NCI-H524 (cell line): ENCODE results near the gene EFCAB6.
A peak's percentile ranks its signal among the peaks of the same experiment; 100 is the strongest.

ENCODE experiments used
- DNase-seq, 2 experiments: peaks; one replicate each; lab custom pipeline; 2025; lab: John Stamatoyannopoulos, UW

Gene EFCAB6

DNA sequence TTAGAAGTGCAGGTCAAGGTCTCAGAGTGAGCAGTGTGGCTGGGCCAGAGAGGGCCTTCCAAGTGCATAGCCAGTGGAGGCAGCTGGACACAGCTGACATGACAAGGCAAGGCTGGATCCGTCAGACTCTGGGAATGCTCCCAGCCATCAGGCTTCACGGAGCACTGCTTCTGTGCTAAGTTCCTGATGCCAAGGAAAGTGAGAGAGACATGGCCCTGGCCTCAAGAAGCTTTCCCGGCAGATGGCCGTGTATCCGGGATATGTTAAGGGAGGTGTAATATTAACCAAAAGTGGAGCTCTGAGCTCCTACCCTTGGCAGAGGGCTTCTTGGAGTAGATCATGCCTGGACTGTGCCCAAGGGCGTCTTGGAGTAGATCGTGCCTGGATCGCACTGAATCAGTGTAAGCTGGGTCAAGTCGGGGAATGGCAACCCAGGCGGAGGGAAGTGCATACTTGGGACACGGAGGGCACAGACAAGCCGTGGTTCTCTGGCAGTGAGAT lies 7.4 kb upstream of the EFCAB6 start:
- no peak for DNase-seq

DNA sequence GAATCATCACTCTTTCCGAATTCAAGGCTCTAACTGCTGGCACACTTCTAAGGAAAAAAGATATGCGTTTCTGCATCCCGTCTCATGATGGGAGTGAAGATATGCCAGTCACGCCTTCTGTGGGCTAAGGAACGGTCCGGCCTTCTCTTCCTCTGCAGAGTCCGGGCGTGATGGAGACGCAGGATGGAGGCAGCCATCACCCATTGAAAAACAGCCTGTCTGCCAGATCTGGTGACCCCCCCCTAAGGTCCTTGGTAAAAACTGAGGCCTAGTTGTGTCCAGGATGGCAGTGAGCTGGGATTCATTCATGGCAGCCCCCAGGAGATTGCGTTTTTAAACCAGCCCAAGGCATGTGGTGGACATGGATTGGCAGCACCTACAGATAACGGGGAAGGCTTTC lies 6.9 kb upstream of the EFCAB6 start:
- DNase-seq, result no peak

DNA sequence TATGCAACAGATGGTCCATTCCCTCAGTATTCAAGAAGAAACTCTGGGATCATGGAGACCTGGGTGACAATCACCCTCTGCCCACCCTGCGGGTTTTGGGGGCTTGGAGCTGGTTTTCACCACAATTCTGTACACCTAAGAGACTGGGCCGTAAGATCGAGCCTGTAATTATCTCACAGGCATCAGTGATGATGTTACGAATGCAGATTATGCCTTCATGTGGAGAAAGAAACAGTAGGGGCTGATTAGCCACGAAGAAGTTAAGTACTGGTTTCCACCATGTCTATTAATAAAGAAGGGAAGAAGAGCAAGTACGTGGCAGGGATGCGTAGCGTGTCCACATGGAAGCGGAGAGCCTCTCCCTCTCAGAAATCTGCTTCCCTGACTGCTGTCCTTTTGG lies 5.3 kb upstream of the EFCAB6 start:
- DNase-seq, result no peak

DNA sequence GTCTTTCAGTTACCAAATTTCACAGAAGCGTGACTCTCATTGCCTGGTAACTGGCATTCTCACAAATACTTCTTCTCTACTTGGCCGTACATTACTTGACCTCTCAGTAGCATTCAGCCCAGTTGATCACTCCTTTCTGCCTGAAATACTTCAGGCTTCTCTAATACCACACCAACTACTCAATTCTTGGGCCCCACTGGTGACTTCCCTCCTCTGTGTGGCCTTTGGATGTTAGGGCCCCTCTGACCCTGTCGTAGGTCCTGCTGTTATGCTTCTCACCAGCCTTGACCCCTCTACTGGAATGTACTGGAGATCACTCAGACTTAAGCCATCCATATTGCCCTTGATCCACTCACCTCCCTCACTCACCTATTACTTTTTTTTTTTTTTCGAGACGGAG lies 2.2 kb upstream of the EFCAB6 start:
- no peak for DNase-seq

DNA sequence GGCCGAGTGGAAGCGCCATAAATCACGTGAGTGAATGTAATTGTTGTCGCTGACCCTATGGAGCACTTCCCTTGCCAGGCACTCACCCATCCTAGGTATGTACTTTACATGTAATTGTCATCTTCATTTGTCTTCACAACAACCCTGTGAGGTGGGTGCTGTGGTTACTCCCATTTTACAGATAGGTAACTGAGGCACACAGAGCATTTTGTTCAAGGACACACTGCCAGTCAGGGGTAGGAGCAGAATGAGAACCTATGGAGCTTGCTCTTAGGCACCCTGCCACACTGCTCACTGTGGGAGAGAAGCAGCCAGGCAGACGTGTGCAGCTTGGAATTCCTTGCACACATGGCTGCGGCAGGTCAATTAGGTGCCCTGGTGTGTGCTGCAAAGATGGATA lies 785 bp upstream of the EFCAB6 start:
- DNase-seq, result no peak

DNA sequence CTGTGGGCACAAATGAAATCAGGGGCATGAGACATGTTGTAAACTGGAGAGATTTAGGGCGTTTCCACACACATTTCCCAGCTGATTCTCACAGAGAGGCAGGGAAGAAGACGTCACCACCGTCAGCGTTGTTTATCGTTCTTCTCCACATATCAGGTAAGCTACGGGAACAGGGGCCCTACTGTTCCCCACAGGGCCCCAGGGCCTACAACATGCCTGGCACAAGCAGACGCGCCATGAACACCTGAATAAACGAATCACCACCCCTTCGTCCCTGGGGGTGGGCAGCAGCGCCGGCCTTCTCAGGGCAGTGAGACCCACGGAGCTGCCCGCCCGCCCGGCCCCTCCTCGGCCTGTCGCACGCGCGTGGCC lies 342 bp downstream of the EFCAB6 start:
- DNase-seq, result no peak

DNA sequence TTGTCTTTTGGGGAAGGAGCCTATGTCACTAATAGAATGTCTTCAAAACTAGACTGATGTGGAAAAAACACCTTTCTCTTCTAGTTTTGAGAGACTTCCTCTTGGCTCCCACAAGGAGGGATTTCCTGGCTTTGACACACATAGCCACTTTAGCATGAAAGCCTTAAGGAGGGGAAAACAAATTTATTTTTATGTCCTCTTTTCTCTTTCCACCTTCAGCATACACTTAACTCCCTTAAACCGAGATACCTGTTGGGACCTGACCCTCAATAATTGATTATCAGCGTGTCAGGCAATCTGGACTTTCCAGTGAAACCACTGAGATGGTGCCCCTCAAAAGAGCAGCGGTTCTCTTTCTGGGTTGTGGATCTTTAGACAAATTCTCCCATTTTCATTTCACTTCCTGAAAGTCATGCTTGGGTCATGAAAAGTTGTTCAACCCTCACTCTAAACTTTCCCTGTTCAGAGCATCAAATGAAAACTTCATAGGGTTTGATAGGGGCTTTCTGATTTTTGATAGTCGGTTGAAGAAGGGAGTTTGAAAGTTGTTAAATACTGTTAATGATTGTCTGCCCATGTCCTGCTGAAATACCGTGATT lies 9.1 kb downstream of the EFCAB6 start:
- DNase-seq, result no peak

DNA sequence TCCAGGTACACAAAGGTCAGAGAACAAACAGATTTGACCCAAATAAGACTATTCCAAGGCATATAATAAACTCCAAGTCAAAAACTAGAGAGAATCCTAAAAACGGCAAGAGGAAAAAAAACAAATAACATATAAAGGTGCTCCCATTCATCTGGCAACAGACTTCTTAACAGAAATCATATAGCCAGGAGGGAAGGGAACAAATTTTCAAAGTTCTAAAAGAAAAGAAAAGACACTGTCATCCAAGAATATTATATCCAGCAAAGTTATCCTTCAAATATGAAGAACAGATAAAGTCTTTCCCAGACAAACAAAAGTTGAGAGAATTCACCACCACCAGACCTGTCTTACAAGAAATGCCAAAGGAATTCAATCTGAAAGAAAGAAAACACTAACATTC lies 11.1 kb downstream of the EFCAB6 start:
- no peak for DNase-seq

DNA sequence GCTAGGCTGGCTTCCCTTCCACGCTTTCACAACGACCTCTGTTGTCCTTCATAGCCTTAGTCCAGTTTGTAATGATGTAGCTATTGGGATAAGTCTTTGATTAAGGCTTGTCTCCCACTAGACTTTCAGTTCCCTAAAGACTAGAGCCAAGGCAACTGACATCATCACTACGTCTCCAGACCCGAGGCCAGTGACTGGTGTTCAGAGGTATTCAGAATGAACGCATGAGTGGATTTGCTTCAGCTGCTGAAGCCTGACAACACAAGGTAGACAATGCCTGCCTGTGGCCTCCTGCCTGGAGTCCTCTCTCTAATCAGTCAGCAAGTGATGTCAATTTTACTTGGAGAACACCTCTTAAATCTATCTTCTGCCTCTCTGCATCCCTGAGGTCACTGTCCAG lies 13.6 kb downstream of the EFCAB6 start:
- DNase-seq, result no peak

DNA sequence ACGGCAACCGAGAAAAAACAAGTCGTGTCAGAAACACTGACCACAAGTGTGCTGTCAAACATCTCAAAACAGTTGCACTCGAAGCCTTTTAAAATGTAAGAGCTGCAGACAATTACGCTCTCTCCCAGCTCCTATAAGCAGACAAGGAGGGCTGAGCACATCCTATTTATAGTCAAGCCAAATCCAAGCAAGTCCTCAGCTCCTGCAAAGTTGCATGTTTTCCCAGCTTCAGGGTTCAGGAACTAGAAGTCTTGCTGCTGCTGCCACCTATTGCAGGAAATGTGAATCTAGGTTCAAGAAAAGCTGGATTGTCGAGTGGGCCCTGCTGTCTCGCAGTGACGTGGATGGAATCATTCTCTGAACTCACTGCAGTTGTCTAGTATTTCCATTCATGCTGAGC lies 15.5 kb downstream of the EFCAB6 start:
- peak; percentile 17 to 73 for DNase-seq

DNA sequence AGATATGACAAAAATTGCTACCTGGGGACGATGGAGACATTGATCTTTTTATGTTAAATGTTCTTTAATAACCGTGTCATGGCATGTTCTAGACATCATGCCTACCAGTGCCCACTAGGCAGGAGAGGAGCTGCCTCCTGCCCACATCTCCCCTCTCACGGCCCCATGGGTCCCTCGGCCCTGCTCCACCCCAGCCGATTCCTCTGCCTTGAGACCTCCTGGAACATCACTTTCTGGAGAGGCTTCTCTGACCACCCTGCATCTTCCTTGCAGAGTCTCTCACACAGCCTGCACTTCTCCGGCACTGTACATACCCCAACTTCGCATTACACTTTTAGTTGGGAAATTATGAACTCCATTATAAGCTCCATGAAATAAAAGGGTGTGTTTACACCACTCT lies 16.8 kb downstream of the EFCAB6 start:
- DNase-seq, result no peak

DNA sequence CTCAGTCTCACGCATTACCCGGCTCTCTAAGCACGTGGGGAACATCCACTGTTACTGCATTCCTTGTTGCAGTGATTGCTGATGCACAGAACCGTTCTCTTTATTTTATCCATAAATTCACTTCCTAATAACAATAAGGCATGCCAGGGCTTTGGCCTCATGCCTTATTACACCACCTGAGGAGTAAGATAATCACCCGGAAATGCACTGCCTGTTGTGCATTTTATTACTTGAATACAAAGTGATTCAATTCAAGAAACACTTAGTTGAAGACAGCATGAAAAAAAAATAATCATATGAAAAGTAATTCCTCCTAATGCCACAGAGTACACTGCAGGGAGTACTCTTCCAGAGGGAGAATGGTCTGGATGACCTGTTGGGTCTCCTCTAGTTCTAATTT lies 19.2 kb downstream of the EFCAB6 start:
- no peak for DNase-seq

DNA sequence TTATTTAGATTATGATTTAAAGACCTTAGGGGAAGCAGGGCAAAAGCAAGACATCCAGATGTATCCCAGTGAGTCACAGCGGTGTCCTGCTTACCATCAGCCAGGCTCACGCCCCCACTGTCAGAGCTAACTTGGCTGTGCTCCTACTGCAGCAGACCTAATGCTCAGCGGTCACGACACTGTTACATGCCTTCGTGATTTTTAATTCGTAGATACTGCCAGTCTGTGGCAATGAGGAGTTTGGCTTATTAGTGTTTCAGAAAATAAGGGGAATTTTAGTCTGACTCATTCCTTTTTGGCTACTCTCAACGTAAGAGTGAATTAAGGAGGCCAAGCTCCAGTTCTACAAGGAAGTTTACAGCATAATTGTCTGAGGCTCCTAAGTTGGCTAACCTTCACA lies 22.7 kb downstream of the EFCAB6 start:
- no peak for DNase-seq

DNA sequence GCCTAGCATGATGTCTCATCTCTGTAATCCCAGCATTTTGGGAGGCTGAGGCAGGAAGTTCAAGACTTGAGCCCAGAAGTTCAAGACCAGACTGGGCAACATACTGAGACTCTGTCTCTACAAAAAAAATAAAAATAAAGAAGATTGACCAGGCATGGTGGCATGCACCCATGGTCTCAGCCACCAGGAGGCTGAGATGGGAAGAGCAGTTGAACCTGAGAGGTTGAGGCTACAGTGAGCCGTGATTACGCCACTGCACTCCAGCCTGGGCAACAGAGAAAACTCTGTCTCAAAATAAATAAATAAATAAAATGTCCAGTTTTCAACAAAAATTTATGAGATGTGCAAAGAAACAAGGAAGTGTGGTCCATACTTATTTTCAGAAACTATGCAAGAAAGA lies 28.3 kb downstream of the EFCAB6 start:
- no peak for DNase-seq

DNA sequence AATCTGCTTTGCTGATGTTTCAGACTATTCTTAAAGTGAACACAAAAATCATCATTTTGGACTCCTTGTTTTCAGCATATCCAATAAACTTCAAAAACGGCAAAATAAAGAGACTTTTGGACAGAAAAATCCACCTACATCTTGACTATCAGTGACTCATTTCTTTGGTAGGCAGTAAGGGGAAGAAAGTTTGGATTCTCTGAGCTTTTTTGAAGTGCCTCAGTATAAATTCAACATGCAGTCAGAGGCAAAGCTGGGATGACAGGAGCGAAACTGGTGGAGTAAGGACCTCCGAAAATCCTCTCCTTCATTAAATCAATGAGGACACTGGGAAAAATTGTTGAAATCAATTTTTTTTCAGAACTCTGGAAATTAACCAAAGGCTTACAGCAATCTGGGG lies 29.7 kb downstream of the EFCAB6 start:
- no peak for DNase-seq

DNA sequence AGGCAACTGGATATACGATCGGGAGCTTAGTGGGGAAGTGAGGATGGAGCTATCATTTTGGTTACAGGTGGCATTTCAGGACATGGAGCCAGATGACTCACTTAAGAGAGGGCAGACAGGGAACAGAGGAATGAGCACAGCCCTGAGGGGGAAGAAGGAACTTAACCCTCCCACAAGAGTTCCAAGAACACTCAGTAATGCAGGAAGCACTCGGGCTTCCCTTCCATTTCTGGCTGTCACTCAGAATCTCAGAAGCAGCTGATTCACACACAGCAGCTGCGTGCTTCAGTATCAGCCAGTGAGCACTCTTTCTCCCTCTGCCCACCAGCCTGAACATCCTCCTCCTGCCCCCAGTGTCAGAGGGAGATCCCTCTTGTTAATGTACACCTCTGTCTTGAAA lies 34.8 kb downstream of the EFCAB6 start:
- no peak for DNase-seq

DNA sequence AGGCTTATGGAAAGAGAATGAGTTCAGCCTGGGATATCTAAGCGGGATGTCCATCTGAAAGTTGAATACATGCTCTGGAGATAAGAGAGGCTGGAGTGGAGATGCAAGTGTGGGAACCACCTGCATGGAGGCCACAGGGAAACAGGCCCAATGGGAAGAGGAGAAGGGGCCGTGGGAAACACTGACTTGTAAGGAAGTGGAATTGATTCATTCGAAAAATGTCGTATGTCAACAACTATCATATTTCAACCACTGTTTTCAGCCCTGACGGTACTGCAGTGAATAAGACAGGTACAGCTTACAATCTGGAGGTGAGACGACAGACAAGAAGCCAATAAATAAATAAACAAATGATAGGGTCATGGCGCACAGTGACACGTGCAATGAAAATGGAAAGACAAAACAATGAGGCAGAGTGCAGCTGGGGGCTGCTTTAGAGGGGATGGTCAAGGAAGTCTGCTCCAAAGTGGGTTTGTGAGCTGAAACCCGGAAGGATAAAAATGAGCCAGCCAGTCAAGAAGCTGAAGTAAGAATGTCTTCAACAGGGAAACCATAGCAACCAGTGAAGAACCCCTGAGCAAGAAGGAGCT lies 35.9 kb downstream of the EFCAB6 start:
- no peak for DNase-seq

DNA sequence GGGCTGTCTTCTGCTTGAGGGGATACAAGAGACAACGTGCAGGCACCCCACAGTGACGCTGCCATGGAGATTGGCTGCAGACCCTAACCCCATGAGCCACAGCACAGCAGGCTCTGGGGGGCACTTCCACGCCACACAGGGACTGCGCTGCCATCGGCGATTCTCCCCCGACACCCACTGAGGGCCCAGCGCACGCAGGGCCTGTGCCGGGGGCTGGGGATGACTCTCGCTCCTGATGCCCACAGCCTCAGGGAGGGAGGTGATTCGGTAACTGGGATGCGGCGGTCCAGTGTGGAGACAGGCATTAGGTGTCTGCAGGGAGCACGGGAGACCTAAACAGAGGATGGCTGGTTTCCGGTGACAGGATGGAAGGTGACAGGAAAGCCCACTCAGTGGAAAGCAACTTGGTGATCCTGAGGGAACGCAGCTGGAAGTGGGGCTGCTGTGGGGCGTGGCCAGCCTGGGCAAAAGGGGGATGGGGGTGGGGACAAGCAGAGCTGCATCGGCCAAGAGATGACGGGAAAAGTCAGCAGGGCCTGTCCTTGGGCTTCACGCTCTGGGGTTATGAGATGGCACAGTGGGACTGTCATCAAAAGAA lies 37.7 kb downstream of the EFCAB6 start:
- no peak for DNase-seq

DNA sequence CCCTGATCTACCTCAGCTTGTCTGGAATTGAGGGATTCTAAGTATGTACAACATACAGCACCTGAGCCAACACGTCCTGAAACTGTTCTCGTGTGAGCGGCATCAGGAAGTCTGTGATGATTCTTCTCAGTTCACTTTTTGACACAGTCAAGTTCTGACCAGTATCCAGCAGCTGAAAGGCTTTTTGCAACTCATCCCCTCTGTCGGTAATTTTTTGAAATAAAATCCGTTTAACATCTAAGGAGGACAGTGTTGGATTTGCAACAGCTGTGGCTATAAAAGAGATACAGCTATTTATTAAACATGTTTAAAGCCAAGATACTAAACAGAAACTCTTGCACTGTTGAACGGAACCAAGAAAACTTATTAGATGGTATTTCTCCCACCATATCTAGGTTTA lies 39.3 kb downstream of the EFCAB6 start:
- no peak for DNase-seq

DNA sequence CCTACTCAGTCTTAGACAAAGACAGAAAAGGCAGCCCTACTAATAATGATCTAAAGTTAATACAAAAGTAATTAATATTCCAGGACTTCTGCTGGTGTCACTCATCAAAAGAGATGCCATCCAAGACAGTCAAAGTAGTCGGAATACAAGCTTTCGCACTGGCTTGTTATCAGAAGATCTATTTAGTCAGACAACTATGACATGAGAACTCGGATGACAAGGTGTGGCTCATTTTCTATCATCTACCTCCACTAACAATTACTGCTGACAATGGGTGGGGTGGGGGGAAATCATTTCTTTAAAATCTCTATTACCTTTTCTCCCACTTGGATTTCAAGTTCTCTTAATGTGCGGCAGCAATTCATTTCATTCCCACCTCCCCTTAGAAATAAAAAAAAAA lies 56.7 kb downstream of the EFCAB6 start:
- DNase-seq, result no peak

DNA sequence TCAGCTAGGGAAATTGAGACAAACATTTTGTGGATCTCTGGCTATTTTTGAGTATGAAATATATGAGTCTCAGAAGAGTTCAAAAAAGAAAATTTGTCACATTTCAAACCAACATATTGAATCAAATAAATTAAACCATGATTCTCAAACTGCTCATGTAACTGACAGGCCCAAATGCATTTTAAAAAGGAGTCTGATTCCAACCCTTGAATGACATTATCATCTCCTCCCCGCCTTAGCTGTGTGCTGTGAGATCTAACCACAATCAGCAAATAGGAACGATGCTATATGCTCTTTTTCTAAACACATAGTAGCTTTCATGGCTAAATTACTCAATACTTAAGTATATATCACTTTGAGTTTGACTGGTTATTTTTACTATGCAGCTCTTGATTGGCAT lies 57.1 kb downstream of the EFCAB6 start:
- DNase-seq, result no peak

DNA sequence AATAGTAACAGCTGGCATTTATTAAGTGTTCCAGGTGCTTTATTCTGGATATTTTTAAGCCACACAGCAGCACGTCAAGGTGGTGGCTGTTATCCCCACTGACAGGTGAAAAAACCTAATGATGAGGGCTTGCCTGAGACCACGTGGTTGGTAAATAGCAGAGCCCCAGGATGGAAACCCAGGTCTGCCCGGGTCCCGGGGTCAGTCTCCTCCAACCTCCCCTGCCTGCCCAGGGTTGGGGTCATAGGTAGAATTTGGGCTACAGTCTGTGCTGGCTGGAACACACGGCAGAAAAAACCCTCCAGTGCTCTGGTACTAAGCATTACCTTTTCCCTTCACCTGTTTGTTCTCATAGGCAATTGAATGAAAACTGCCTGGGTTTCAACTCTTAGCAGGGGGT lies 57.9 kb downstream of the EFCAB6 start:
- no peak for DNase-seq

DNA sequence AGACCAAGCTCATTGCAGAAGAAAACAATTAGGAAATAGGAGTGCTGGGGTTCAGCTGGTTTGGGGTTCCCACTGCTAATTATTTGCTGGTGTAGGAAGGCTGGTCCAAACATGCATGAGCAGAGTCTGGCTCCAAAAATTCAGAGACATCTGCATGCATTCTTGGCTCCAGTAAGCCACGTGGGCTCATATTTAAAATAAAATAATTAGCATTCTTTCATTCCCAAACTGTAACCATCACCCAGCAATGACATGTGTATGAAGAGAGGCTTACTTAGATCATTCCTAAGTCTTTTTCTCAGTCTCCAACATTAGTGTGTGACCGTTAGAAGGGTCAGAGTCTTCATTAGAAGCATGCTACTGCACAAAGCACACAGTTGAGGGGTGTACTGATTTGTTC lies 58.4 kb downstream of the EFCAB6 start:
- no peak for DNase-seq

DNA sequence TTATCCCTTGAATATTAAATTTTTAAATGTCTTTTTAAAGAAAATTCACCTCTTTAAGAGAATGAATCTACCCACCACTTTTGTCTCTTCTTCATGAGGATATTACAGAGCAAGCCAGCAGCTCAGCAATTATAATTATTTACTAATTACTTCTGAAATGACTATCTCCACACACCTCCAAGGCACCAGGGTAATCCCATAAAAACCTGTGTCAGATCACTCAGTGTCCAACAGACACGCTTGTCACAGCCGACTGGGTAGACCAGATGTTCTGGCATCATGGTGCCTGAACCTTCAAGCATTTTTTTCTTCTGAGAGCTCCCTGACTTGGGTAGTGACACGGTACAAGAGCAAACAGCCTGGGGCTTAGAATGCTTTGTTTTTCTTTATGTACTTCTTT lies 61.4 kb downstream of the EFCAB6 start:
- peak; percentile 65 to 86 for DNase-seq
